ENCODE data around the gene MYH7. TPM values are rescaled to one million over a fixed set of nuclear protein-coding genes. Genes with fewer than 3 reads are reported as not detected.
A peak's percentile ranks its signal among the peaks of the same experiment; 100 is the strongest.

The MYH7 gene
- total and polyA plus RNA-seq, 2 donors (not counting 1 experiment from before 2014, with no cell fraction given): not detected

- peaks cover 20% of the 10 kb centered on the region for H3K27me3 ChIP-seq (ENCODE audit: control insufficient read depth, insufficient read depth, low read length)
- peak; percentile 16 for TF ChIP-seq EZH2 (IDR thresholded peaks at IDR 0.05; ENCODE audit: low read length, missing control alignments)
- TF ChIP-seq, protein P1, sequence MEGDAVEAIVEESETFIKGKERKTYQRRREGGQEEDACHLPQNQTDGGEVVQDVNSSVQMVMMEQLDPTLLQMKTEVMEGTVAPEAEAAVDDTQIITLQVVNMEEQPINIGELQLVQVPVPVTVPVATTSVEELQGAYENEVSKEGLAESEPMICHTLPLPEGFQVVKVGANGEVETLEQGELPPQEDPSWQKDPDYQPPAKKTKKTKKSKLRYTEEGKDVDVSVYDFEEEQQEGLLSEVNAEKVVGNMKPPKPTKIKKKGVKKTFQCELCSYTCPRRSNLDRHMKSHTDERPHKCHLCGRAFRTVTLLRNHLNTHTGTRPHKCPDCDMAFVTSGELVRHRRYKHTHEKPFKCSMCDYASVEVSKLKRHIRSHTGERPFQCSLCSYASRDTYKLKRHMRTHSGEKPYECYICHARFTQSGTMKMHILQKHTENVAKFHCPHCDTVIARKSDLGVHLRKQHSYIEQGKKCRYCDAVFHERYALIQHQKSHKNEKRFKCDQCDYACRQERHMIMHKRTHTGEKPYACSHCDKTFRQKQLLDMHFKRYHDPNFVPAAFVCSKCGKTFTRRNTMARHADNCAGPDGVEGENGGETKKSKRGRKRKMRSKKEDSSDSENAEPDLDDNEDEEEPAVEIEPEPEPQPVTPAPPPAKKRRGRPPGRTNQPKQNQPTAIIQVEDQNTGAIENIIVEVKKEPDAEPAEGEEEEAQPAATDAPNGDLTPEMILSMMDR (conservative IDR thresholded peaks at IDR 0.05 in 1 of 2, IDR thresholded peaks at IDR 0.05 in 1 of 2; ENCODE audit: low read depth in 1 of 2, low read length in 2 of 2): no peak
- no peak overlapping the region for H3K4me2 ChIP-seq (ENCODE audit: extremely low read depth, insufficient read depth, low read length)
- H3K27ac ChIP-seq (ENCODE audit: insufficient read depth, low read length): peak overlapping the region; percentile 10
- peak overlapping the region; percentile 8 for H3K9ac ChIP-seq (ENCODE audit: insufficient read depth, low read length)
- H3K4me1 ChIP-seq (ENCODE audit: control insufficient read depth, extremely low read depth, insufficient read depth, low read length): no peaks in the 10 kb centered on the region
- H3K36me3 ChIP-seq (ENCODE audit: control insufficient read depth, insufficient read depth, low read length): no peaks in the 10 kb centered on the region
- no peak overlapping the region for H2AFZ ChIP-seq (ENCODE audit: low read length)
- H3K9me3 ChIP-seq (ENCODE audit: control insufficient read depth, insufficient read depth, low read depth, low read length): no peaks in the 10 kb centered on the region
- peak; percentile 78 to 81 for DNase-seq (ENCODE audit: low read depth in 2 of 2)
- peak overlapping the region in 2 of 4 experiments; percentile 31 to 62 for H3K4me3 ChIP-seq (replicated peaks in 1 of 4; ENCODE audit: control extremely low read depth in 1 of 4, insufficient read depth in 1 of 4, low read depth in 3 of 4, low read length in 4 of 4)
- no peaks in the 10 kb centered on the region for H3K79me2 ChIP-seq (ENCODE audit: control insufficient read depth, insufficient read depth, low read length)
- no peaks in the 10 kb centered on the region for H4K20me1 ChIP-seq (ENCODE audit: control insufficient read depth, extremely low read depth, insufficient read depth, low read length)
Observed at GRCh38 chr14:23365732-23366425, 69.6 kb downstream of the MYH7 start.

DNA sequence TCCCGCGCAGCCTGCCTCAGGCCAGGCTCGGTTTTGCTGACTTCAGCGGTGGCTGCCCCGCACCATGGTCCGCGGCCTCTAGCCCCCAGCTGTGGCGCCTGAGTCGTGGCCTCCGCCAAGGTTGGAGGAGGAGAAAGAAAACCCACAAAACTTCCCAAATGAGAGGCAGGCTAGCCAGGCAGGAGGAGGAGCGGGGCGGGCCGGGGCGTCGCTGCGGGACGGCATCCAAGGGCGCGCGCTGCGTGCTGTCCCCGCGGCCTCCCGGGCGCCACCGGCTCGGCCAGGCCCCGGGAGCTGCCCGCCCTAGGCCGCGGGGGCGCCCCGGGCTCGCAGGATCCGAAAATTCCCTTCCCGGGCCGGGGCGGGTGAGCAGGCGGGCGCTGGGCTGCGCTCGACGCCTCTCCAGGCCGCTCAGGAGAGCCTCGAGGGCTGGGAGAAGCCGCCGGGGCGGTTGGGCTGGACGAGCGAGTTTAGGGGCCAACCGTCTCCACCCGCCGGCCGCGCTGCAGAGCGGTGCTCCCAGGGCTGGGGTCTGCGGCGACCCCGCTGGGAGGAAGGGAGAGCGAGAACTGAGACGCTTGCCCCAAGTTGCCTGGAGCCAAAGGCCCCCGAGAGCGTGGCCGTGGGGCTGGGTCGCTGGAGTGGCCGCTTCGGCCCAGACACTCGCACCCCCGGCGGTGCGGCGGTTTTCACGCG, 70.3 kb downstream of the MYH7 start, which contains the start of gene EFS:
Gene EFS (minus strand): TSS at position 137 of the 696 bp plus-strand sequence. CDS start 147 bp downstream, outside the sequence.
- peak within 1 kb of the TSS; percentile 62 for H3K27ac ChIP-seq (ENCODE audit: insufficient read depth, low read length)
- no peaks in the 10 kb centered on the region for H3K36me3 ChIP-seq (ENCODE audit: control insufficient read depth, insufficient read depth, low read length)
- H4K20me1 ChIP-seq (ENCODE audit: control insufficient read depth, extremely low read depth, insufficient read depth, low read length): no peaks in the 10 kb centered on the region
- H3K27me3 ChIP-seq (ENCODE audit: control insufficient read depth, insufficient read depth, low read length): peaks cover 20% of the 10 kb centered on the region
- H2AFZ ChIP-seq (ENCODE audit: low read length): peak within 1 kb of the TSS; percentile 10
- H3K4me3 ChIP-seq (replicated peaks in 1 of 4; ENCODE audit: control extremely low read depth in 1 of 4, insufficient read depth in 1 of 4, low read depth in 3 of 4, low read length in 4 of 4): peak within 1 kb of the TSS; percentile 17 to 69 (median 46)
- peak within 1 kb of the TSS; percentile 48 for H3K9ac ChIP-seq (ENCODE audit: insufficient read depth, low read length)
- no peaks in the 10 kb centered on the region for H3K4me1 ChIP-seq (ENCODE audit: control insufficient read depth, extremely low read depth, insufficient read depth, low read length)
- H3K79me2 ChIP-seq (ENCODE audit: control insufficient read depth, insufficient read depth, low read length): no peaks in the 10 kb centered on the region
- peak within 1 kb of the TSS; percentile 58 for H3K4me2 ChIP-seq (ENCODE audit: extremely low read depth, insufficient read depth, low read length)
- H3K9me3 ChIP-seq (ENCODE audit: control insufficient read depth, insufficient read depth, low read depth, low read length): no peaks in the 10 kb centered on the region
- TF ChIP-seq, protein P1 (conservative IDR thresholded peaks at IDR 0.05 in 1 of 2, IDR thresholded peaks at IDR 0.05 in 1 of 2; ENCODE audit: low read depth in 1 of 2, low read length in 2 of 2): no peak
- TF ChIP-seq EZH2 (IDR thresholded peaks at IDR 0.05; ENCODE audit: low read length, missing control alignments): no peak
- peak; percentile 47 to 49 for DNase-seq (ENCODE audit: low read depth in 2 of 2)
